Karpas-422 (cell line): ENCODE measurements around the gene TENM4. TPM values are rescaled to one million over a fixed set of nuclear protein-coding genes. Genes with fewer than 3 reads are reported as not detected.

Experiments
- DNase-seq: peaks from one replicate; pipeline ENCODE4 v3.0.0-alpha.2; 2015
- H2AFZ ChIP-seq: fragments of 200-600 bp; sonication (generic); 2 replicates; pipeline ENCODE4 v1.6.1; 2014; ENCODE audit warnings: antibody characterized with exemption, low read length, mixed read lengths
- H3K27ac ChIP-seq: fragments of 200-600 bp; sonication (generic); 2 replicates; pipeline ENCODE4 v1.5.1; 2014; ENCODE audit warnings: mild to moderate bottlenecking, low read length, moderate library complexity
- H3K27me3 ChIP-seq: fragments of 200-600 bp; sonication (generic); 2 replicates; pipeline ENCODE4 v1.6.1; 2014; ENCODE audit warnings: low read length, mixed read lengths
- H3K36me3 ChIP-seq: fragments of 200-600 bp; sonication (generic); 2 replicates; pipeline ENCODE4 v1.6.1; 2014; ENCODE audit warnings: low read length, mixed read lengths; ENCODE audit not compliant: insufficient read depth
- H3K4me1 ChIP-seq: fragments of 200-600 bp; sonication (generic); 2 replicates; pipeline ENCODE4 v1.6.1; 2014; ENCODE audit warnings: mild to moderate bottlenecking, low read length, mixed read lengths
- H3K4me2 ChIP-seq: fragments of 200-600 bp; sonication (generic); 2 replicates; pipeline ENCODE4 v1.6.1; 2014; ENCODE audit warnings: low read length, low read depth, mild to moderate bottlenecking; ENCODE audit not compliant: poor library complexity, severe bottlenecking
- H3K4me3 ChIP-seq: fragments of 200-600 bp; sonication (generic); 2 replicates; pipeline ENCODE4 v1.5.1; 2014; ENCODE audit warnings: mild to moderate bottlenecking, antibody characterized with exemption, low read length, mixed read lengths
- H3K79me2 ChIP-seq: fragments of 200-600 bp; sonication (generic); 2 replicates; pipeline ENCODE4 v1.6.1; 2014; ENCODE audit warnings: mild to moderate bottlenecking, low read length, mixed read lengths
- H3K9ac ChIP-seq: fragments of 200-600 bp; sonication (generic); 2 replicates; pipeline ENCODE4 v1.6.0; 2014; ENCODE audit warnings: low read length
- H3K9me2 ChIP-seq: fragments of 200-600 bp; sonication (generic), shearing (Covaris generic); replicated peaks from 2 replicates; pipeline ENCODE4 v1.6.0; 2014; ENCODE audit warnings: mild to moderate bottlenecking, low read length, moderate library complexity; ENCODE audit not compliant: insufficient read depth
- H3K9me3 ChIP-seq: fragments of 300-700, 200-600 bp; sonication (generic); 2 replicates; pipeline ENCODE4 v1.6.1; 2014; ENCODE audit warnings: low read length, mixed read lengths
- H4K20me1 ChIP-seq: fragments of 200-600 bp; sonication (generic); 2 replicates; pipeline ENCODE4 v1.6.1; 2014; ENCODE audit warnings: mild to moderate bottlenecking, antibody characterized with exemption, low read length, low read depth; ENCODE audit not compliant: insufficient read depth
- total RNA-seq: library from RNA; depleted of rRNA; stranded (reverse); fragments of >200 nt; shearing (Covaris generic); gene quantifications from 2 replicates; pipeline ENCODE4 v1.2.3, GENCODE V29; 2014; ENCODE audit warnings: low replicate concordance

The TENM4 gene
- total RNA-seq, 1 experiment from 2014 or later = not detected

DNA sequence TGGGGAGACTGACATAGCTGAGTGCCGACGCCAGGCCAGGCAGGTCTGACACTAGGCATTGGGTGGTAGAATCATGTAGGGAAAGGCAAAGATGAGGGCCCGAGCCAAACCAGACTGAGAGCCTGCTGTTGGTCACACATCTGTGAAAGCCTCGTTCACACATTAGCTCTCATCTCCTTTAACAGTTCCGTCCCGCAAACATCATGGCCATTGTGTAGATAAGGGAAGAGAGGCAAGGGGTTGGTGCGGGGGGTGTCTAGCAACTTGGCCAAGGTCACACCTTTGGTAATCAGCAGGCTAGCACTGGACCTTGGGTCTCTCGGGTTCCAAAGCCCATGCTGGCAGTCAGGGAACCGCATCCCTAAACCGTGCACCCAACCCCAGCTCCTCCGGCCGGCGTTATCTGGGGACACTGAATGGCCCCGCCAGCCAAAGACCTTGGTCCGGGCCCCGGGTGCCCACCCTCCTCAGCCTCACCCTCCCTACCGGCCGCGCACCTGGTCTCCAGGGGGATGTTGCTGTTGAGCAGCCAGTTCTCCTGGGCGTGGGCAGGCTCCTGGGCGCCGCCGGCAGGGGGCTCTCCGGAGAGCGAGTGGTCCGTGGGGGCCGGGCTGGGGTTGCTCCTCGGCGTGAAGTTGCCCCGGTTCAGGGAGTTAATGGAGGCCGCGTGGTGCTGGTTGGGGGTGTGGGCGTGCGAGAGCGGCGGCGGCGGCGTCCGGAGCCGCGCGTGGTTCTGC, 537.9 kb downstream of the TENM4 start:
- Histone ChIP-seq H3K36me3 (no peaks in the 10 kb centered on the region), H2AFZ (no peak overlapping the region), H3K4me3 (no peak overlapping the region), H4K20me1 (no peaks in the 10 kb centered on the region), H3K9me3 (no peaks in the 10 kb centered on the region), H3K79me2 (no peaks in the 10 kb centered on the region), H3K9ac (no peak overlapping the region), H3K4me2 (no peak overlapping the region), H3K4me1 (no peaks in the 10 kb centered on the region), H3K9me2 (no peaks in the 10 kb centered on the region), H3K27me3 (no peaks in the 10 kb centered on the region), H3K27ac (no peak overlapping the region)
- no peak for DNase-seq

DNA sequence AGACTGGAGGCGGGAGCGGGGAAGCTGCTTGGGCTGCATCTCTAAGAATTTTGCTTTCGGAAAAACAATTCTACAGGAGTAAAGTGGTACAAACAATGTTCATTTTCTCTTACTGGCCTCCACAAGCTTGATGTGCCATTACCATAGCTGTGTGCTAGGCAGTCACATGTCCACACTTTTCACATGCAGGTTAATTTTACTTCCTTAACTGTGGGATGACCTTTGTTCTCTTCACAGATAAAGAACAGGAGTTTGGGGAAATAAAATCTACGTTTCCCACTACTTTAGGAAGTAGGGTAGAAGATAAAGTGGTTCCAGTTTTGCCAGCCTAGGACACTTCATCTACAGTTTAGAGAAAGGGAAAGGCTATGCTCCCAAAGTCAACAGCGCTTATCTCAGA, 539.0 kb downstream of the TENM4 start:
- Histone ChIP-seq H4K20me1 (no peaks in the 10 kb centered on the region), H2AFZ (no peak overlapping the region), H3K9ac (no peak overlapping the region), H3K79me2 (no peaks in the 10 kb centered on the region), H3K9me2 (no peaks in the 10 kb centered on the region), H3K9me3 (no peaks in the 10 kb centered on the region), H3K27ac (no peak overlapping the region), H3K27me3 (no peaks in the 10 kb centered on the region), H3K4me2 (no peak overlapping the region), H3K4me3 (no peak overlapping the region), H3K4me1 (no peaks in the 10 kb centered on the region), H3K36me3 (no peaks in the 10 kb centered on the region)
- DNase-seq = no peak

- Histone ChIP-seq H4K20me1 (no peaks in the 10 kb centered on the region), H2AFZ (no peak overlapping the region)
- no peak for DNase-seq
Observed at GRCh38 chr11:78898266-78898775, 542.5 kb downstream of the TENM4 start.

GRCh38 chr11:78893996-78894395, 546.8 kb downstream of the TENM4 start:
- H3K9me2 ChIP-seq = no peaks in the 10 kb centered on the region
- no peak overlapping the region for H3K27ac ChIP-seq
- no peak for DNase-seq
- H3K79me2 ChIP-seq = no peaks in the 10 kb centered on the region
- H3K9me3 ChIP-seq = no peaks in the 10 kb centered on the region
- no peaks in the 10 kb centered on the region for H3K4me1 ChIP-seq
- no peak overlapping the region for H2AFZ ChIP-seq
- H3K4me2 ChIP-seq = no peak overlapping the region
- H3K27me3 ChIP-seq = no peaks in the 10 kb centered on the region
- H4K20me1 ChIP-seq = no peaks in the 10 kb centered on the region
- no peak overlapping the region for H3K9ac ChIP-seq
- no peak overlapping the region for H3K4me3 ChIP-seq
- no peaks in the 10 kb centered on the region for H3K36me3 ChIP-seq

More at GRCh38 chr11:78898266-78898775, 542.5 kb downstream of the TENM4 start:
- Histone ChIP-seq H3K27me3 (no peaks in the 10 kb centered on the region), H3K9ac (no peak overlapping the region), H3K9me2 (no peaks in the 10 kb centered on the region), H3K36me3 (no peaks in the 10 kb centered on the region), H3K27ac (no peak overlapping the region), H3K4me3 (no peak overlapping the region), H3K9me3 (no peaks in the 10 kb centered on the region), H3K4me1 (no peaks in the 10 kb centered on the region), H3K4me2 (no peak overlapping the region), H3K79me2 (no peaks in the 10 kb centered on the region)

GRCh38 chr11:78889698-78890097, 551.1 kb downstream of the TENM4 start:
- Histone ChIP-seq H3K9me3 (no peaks in the 10 kb centered on the region), H2AFZ (no peak overlapping the region), H3K9ac (no peak overlapping the region), H3K36me3 (no peaks in the 10 kb centered on the region), H3K4me2 (no peak overlapping the region), H3K4me3 (no peak overlapping the region), H3K27ac (no peak overlapping the region), H4K20me1 (no peaks in the 10 kb centered on the region), H3K79me2 (no peaks in the 10 kb centered on the region), H3K4me1 (no peaks in the 10 kb centered on the region), H3K27me3 (no peaks in the 10 kb centered on the region), H3K9me2 (no peaks in the 10 kb centered on the region)
- no peak for DNase-seq

DNA sequence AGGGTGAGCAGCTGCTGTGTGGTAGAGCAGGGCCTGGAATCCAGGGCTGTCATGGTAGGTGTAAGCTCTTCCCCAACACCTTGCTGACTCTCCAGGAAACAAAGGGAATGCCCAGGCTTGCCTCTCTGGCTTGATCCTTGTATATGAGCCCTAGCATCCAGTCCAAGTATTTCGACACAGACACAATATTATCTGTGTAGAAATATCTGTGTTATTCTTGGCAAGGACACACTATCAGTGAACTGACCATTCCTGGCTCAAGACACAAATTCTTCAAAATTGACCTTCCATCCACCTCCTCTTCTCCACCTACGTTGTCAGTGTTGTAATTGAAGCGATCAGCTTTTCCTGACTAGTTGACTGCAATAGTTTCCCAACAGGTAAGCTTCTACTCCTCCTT, 554.2 kb downstream of the TENM4 start:
- no peaks in the 10 kb centered on the region for H3K9me2 ChIP-seq

GRCh38 chr11:78884761-78885160, 556.1 kb downstream of the TENM4 start:
- Histone ChIP-seq H3K79me2 (no peaks in the 10 kb centered on the region), H3K27me3 (no peaks in the 10 kb centered on the region), H4K20me1 (no peaks in the 10 kb centered on the region), H3K36me3 (no peaks in the 10 kb centered on the region), H3K9me2 (no peaks in the 10 kb centered on the region), H3K4me2 (no peak overlapping the region), H3K9me3 (no peaks in the 10 kb centered on the region), H2AFZ (no peak overlapping the region), H3K4me1 (no peaks in the 10 kb centered on the region), H3K4me3 (no peak overlapping the region), H3K27ac (no peak overlapping the region), H3K9ac (no peak overlapping the region)
- no peak for DNase-seq

More for the DNA sequence above, 554.2 kb downstream of the TENM4 start:
- Histone ChIP-seq H3K79me2 (no peaks in the 10 kb centered on the region), H3K4me1 (no peaks in the 10 kb centered on the region), H3K27me3 (no peaks in the 10 kb centered on the region), H2AFZ (no peak overlapping the region), H3K4me2 (no peak overlapping the region), H3K9ac (no peak overlapping the region), H4K20me1 (no peaks in the 10 kb centered on the region), H3K36me3 (no peaks in the 10 kb centered on the region), H3K4me3 (no peak overlapping the region), H3K27ac (no peak overlapping the region), H3K9me3 (no peaks in the 10 kb centered on the region)
- no peak for DNase-seq

DNA sequence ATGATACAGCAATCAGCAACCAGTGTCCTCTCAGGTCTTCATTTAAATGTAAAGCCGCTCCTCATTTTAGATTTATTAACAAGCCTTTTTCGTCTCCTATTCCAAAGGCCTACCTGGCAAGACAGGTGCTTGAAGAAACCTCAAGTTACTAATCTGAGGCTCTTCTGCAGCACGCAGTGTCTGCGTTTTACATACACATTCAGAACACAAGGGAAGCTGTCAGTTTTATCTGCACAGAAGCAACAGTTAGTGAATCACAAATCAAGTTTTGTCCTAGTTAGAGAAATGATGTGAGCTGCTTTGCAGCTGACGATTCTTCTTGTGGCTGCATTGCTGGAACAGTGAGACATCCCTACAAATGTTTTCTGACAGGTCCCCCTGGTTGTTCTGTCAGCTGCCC, 557.3 kb downstream of the TENM4 start:
- DNase-seq = no peak
- no peaks in the 10 kb centered on the region for H3K9me2 ChIP-seq
- no peak overlapping the region for H3K4me2 ChIP-seq
- H3K79me2 ChIP-seq = no peaks in the 10 kb centered on the region
- no peaks in the 10 kb centered on the region for H3K36me3 ChIP-seq
- no peaks in the 10 kb centered on the region for H3K27me3 ChIP-seq
- H3K27ac ChIP-seq = no peak overlapping the region
- H3K4me3 ChIP-seq = no peak overlapping the region
- no peaks in the 10 kb centered on the region for H3K9me3 ChIP-seq
- H3K4me1 ChIP-seq = no peaks in the 10 kb centered on the region
- H3K9ac ChIP-seq = no peak overlapping the region
- H4K20me1 ChIP-seq = no peaks in the 10 kb centered on the region
- no peak overlapping the region for H2AFZ ChIP-seq
